DMS 273 treated with DMSO at 0.1 percent for 48 hours (cell line): Measurements from ENCODE around the gene MICAL3.

Source experiments
- DNase-seq: peaks from one replicate; lab custom pipeline; 2025; lab: John Stamatoyannopoulos, UW

Gene MICAL3

DNA sequence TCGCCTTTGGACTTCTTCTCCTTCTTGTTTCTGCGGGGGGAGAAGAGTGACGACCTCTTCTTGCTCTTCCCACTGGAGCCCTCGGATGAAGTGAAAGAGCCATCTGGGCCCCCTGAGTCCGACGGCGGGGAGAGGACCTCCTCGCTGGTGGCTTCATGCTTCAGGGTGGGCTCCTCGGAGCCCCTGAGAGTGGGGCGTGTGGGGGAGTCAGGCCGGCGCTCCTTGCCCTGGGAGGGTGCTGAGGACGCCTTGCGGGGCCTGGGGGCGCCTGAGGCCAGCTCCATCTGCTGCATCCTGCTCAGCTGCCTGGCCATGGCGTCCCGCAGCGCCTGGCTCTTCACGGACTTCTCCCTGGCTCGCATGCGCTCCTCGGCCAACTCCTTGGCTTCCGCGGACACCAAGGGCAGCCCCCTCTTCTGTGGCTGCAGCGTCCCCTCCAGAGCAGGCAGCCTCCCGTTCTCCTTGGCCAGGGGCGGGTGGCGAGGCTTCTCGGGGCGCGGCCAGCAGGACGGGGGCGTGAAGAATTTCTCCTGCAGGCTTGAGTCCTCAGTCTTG, 206.8 kb downstream of the MICAL3 start:
- DNase-seq, result no peak

DNA sequence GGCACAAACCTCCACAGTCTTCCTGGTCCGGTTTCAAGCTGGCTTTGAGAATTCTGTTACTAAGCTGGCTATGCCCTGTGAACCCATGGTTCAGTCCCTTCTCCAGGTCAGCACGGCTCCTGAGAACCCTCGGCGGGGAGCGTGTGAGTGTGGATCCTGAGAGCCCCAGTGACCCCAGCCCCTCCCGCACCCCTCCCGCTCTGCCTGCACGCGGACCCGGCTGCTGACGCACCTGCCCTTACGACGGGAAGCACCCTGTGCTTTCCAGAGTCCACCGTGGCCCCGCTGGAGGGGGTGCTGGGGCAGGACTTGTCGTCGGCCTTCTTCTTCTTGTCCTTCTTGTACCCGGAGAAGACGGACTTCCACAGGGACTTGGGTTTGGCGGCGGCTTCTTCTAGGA, 207.3 kb downstream of the MICAL3 start:
- no peak for DNase-seq

DNA sequence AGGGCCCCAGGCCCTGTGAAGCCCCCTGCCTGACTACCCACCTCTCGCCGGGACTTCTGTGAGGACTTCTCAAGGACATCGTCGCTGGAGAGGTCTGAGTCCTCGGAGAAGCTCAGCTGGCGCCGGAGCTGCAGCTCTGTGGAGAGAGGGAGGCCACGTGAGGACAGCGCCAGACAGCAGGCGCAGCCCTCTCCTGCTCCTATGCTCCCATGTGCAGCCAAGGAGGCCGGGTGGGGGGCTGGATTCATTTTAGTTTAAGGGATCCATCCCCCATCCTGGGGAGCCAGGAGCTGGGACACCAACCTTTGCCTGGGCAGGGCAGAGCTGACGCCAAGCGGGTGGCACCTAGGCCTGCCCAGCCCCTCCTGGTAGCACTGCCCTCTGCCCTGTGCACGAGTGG, 207.7 kb downstream of the MICAL3 start:
- DNase-seq, result no peak

DNA sequence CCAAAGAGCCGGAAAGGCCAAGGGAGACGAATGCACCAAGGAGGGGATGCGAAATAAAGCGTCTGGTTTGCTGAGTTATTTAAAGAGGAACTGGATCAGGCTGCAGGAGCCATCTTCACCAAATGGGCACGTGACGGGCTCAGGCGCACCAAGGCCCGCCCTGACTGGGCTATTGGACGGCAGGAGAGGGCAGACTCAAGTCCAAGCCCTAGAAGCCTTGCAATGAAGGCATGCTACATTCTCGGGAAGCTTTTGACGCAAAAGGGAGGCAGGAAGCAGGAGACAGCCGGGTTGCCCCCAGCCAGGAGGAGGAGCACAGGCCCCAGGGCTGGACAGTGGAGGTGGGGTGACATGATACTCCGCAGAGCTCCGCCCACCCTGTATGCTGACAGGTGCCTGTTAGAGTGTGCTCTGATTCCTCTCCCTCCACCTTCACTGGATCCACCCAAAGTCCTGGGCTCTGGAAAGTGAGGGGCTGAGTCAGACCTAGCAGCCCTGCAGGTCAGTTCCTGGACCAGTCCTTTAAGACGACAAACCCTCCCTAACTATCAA, 208.6 kb downstream of the MICAL3 start:
- no peak for DNase-seq

DNA sequence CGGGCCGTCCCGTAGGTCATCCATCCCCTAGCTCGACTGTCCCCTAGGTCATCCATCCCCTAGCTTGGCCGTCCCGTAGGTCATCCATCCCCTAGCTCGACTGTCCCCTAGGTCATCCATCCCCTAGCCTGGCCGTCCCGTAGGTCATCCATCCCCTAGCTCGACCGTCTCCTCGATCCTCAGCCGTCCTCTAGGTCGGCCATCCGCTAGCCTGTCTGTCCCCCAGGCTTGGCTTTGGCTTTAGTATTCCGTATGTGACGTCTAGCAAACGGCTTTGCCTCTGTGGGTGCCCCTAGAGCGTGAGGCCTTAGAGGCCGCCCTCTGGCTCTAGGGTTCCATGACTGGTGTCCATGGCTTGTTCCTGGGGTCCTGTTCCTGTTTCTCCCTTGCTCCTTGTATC, 209.5 kb downstream of the MICAL3 start:
- no peak for DNase-seq

DNA sequence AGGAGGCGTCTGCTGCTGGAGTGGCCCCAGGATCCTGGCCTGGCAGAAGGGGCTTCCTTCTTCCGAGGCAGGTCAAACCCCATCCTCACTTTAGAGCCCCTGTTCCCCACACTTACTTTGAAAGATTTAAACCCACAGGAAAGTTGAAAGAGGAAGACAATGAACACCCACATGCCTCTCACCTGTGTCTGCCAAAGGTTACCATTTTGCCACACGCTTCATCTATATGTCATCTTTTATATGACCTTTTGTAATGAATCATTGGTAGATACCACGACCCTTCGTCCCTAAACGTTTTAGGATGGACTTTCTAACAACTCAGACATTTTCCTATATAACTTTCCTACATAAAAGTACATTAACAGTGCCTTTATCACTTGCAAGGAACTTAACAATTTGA, 210.3 kb downstream of the MICAL3 start:
- DNase-seq, result no peak

DNA sequence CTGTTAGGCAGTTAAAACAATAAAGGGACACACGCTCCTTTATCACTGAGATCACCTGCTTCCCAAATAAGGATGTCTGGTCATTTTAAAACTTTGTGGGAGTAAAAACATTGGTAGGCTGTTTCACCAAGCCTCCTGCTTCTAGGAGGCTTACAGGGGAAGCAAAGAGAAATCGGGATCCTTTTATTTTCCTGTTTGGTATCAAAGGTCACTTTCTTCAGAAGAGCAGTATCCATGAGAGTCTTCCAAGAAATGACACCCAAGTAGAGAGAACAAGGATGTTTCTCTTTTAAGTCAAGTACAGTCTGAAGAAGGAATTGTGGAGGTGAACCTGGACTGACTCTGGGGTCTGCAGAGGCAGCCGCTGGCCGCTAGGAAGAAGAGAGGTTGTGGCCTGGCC, 213.2 kb downstream of the MICAL3 start:
- no peak for DNase-seq

DNA sequence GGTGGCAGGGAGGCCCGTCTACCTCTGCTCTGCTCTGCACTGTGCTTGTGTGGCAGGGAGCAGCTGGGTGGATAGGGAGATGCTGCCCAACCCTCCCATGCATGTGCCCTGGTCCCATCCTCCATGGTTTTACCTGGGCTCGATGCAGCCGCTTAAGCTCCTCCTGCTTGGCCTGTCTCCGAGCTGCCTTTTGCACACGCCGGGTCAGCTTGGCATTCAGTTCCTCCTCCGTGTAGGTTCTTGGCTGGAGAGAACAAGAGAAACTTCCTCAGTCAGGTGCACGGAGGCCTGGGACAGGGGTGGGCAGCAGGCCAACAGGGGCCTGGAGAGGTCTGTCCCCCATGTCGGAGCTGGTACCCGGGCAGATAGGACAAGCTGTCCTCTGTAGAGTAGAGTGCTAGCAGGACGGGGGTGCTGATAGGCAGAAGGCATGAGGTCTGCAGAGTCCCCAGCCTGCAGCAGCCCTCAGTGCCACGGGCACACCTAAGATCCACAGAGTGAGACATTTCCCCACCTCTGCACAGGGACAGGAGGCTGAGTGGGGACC, 213.7 kb downstream of the MICAL3 start:
- no peak for DNase-seq

DNA sequence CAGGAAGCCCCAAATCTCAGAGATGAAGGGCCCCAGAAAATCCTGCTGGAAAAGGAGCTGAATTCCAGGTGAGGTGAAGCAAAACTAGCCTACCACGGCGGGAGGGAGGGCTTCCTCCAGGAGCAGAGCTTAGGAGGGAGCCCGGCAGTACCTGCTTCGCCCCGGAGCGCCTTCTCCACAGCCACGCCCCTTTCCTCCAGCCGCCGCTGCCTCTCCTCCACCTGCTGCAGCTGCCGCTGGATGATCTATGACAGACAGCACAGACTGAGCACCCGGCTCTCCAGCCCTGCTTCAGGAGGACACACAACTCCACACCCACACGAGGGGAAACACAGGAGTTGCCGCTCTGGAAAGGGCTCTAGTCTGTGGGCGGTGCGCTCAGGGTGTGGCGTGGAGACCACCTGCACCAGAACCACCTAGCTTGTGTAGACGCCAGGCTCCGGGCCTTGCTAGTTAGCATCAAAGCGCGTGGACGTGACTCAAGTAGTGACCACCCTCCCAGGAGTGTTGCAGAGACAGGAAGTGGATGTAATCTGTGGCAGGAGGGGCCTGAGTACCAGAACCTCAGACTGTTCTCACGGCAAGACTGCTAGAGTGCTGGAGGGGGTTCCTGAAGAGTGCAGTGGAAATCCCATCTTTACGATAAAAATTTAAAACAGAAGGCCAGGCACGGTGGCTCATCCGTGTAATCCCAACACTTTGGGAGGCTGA, 215.5 kb downstream of the MICAL3 start:
- no peak for DNase-seq

DNA sequence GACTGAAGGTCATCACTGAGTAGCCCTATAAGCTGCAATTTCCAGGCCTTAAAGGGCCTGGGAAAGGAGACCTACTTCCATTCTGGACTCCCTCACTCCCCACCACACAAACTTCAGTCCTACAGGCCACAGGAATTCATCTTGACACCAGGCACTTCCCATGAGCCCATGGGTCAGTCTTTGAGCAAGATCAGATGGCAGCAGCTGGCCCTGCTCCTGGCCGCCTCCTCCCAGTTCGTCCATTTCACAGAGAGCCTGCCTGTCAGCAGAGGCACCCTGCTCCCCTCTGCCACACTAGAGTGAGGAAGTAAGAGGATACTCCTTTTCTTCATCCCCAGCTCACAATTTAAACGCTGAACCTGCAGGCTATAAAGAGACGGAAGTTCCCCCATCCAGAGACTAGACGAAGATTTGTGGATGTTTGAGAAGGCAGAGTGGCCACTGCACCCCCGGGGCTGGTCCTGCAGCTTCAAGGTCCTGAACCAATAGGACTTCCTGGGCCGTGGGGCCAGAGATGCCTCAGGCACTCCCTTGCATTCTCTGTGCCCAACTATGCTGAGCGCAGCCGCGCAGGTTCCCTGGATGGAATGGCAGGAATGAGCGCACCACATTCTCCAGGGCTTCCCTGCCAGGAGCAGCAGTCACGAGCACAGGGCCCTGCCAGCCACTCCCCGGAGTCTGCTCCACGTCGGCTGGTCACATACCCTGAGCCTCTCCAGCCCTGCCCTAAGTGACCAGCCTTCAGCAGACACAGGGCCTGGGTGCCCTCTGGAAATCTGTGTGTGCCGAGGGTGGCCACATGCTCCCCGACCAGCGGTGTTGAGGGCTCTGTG, 216.6 kb downstream of the MICAL3 start:
- DNase-seq, result no peak

DNA sequence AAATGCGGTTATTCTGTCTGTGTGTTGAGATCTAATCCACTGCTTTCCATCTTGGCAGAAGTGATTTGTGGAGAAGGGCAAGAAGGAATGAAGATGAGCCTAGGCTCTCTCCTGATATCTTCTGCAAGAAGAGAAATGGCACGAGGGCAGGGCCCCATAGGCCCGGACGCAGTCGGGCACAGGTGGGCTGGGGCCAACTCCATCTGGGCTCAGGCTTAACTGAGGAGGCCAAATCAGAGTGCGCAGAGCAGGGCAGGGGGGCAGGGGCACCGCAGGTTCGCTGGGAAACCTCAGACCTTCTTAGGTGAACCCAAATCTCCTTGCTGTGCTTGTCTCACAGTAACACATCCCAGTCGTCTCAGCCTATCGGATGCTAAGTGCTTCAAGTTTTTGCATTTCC, 217.3 kb downstream of the MICAL3 start:
- DNase-seq, result no peak

DNA sequence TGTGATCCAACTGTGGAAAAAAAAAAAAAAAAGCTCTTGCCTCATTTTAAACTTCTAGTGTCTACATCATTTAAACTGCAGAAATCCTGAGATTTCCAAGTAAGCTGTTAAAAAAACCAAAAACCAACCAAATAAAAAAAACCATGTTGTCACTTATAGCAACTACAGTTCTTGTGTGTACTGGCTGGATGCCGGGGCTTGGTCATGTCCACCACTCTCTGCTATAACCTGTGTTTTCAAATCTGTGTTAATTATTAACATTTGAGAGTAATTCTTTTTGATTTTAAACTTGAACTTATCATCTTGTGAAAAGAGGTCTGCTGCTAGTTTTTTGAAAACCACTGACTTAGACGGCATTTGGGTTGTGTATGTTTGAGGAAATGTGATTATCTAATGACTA, 217.9 kb downstream of the MICAL3 start:
- DNase-seq, result no peak

DNA sequence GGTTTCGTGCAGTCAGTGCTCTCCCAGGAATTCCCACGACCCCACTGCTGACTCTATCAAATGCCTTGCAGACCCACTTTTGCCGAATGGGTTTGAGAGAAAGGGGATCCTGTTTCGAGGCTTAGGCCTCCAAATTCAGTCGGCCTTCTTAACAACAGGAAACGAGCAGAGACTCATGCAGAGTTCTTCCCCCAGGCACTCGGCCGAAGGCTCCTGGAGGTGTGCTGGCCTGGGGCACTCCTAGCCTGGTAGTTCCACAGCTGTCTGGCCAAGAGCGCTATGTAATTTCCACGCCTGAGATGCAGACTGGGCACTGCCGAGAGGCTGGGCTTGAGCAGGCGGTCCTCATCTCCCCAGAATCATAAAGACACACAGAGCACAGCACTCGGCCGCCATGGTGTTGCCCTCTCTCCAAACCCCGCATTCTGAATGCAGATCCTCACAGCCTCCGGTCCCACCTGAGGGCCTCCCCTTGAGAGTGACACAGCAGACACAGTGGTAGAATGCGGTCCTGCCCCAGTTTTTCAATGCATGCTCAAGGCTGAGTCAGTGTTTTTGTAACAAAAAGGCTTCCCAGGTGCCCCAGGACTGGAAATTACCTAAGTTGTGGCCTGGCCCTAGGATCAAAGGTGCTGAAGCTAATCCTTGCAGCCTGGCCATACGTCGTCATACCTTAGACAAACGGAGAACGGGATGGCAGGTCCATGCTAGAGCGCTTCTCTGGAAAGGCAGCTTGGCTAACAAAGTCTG, 219.9 kb downstream of the MICAL3 start:
- DNase-seq, result no peak

DNA sequence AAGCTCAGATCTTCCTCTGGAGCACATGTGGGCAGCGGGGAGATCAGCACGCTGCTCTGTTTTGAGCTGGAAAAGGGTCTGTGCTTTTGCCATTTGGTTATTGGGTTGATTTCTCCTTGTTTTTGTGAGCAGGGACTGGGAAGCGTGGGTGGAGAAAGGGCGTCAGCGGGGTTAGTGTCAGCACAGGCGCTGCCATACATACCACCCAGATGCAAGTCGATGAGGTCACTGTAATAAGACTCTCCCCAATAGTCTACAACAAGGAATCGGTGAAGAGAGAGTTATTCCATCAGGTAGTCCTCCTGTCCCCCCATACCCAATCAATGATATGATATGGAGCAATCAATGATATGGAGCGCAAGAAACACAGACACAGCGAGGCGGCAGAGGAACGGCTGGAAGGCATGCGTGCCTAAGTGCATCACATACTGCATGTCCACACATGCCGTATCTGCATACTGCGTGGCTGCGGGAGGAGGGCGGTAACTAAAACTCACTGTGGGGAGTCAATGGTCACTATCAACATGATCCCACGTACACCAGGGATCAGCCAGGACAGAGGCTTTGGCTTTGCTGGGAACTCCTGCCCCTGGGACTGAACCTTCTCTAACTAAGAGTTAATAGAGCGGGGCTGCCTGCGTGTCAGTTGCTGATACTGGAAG, 220.6 kb downstream of the MICAL3 start:
- no peak for DNase-seq

DNA sequence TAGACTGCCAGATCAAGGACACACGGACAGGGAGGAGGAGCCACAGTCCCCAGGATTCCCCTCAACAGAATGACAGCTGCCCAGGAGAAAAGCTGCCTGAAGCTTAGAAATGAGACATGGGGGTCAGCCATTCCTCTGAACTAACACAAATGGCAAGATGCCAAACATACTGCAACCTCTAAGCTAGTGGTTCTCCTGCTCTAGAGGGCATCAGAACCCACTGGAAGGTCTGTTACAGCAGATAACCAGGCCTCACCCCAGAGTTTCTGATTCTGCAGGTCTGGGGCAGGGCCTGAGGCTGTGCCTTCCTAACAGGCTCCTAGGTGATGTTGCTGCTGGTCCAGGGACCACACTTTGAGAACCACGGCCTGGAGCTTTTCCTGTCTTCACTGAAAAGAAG, 221.5 kb downstream of the MICAL3 start:
- no peak for DNase-seq

DNA sequence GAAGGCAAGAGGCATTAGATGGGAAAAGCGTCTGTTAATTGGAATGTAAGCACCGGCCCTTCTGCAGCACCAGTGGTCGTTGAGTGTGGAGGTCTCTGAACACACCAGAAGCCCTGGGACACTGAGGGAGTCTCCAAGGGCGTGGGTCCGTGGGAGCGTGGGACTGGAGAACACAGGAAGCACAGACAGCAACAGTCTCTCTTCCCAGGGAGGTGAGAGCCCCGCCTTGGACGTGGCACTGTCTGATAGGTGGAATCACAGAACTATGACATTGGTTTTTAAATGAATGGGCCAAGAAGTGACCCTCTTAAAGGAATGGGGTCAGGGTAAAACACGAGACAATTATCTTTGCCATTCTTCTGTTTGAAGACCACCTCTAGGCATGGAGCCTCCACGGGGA, 221.9 kb downstream of the MICAL3 start:
- no peak for DNase-seq

DNA sequence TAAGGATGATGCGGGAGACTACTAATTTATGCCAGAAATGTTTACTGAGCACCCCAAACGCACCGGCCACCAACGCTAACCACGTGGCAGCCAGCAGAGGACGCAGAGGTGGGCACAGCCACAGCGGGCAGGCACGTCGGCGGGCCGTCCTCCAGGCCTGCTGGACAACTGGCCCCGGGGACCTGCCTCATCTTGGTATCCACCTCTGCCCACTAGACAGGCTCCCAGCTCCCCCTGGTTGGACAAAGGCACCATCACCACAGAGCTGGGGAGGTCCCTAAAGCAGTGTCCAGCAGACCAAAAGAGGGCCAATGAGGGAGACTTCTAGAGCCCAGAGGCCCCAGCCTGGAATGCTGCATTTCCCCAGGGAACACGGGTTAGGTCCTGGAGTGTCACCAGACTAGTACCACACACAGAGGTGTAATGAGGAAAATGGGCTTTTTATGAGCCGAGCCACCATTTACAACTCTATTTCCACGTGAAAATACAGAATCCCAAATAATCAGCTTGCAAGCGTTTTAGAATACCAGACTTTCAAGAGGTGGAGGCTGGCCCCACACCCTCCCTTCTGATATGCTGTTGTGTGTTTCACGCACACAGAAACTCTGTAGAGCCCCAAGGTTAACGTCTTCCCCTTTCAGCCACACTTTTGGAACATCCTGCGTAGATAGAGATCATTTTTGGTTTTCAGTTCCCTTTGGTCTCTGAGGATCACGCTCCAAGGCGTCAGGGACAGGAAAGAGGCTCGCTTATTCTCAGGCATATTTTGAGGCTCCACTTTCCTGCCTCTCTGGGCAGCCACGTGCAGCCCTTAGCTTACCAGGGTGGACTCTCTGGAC, 226.4 kb downstream of the MICAL3 start:
- no peak for DNase-seq

DNA sequence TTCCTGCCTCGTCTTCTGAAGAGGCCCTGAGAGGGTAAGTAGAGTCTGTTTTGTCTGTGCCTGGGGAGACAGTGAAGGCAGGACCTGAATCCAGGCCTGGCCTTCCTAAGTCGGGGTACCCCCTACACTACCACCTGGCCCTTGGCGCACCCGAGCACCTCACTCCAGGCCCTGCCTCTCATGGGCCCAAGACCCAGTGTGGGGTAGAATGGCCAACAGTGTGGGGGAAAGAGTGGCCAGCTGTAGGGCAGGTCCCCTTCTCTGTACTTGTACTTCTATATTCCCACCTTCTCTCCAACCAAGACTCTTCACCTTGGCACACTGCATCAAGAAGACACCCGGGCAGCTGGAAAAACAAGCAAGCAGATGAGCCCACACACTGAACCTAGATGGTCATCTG, 227.7 kb downstream of the MICAL3 start:
- DNase-seq, result no peak

DNA sequence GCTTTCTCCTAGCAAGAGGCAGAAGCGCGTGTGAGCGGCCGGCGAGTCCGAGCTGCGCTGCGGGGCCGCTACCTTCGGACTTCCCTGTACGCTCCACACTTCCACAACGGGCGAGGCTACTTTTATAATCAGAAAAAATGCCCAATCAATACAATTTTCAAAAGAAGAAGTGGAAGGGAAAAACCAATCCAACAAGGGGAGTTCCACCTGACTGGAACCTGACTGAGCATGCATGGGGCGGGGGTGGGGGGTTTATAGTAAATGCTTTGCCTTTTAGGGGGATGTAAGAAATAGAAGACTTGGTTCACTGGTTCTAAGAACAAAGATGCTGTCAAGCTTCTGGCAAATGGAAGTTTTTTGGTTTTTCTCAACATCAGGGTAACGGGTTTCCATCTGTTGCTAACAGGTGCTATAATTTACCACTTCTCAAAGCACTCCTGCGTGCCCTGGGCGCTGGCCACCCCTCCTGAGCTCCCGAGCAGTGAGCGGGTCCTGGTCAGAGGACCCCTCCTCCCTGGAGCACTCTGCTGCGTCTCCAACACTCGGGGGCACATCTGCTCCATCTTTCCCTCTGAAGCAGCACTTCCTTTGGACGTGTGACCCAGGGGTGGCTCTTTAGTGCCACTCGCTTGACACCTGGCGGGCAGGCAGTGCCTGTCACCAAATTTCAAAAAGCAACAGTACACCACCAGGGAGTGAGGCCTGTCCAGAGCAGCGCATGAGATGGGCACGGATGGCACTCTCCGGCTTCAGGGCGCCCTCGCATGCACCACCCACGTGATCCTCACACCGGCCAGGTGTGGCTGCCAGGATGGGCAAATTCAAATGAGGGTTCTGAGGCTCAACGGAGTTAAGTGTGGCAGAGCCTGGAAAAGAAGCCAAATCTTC, 228.5 kb downstream of the MICAL3 start:
- no peak for DNase-seq
